ENCODE results near the gene CAD. TPM values are rescaled to one million over a fixed set of nuclear protein-coding genes. Genes with fewer than 3 reads are reported as not detected.
A peak's percentile ranks its signal among the peaks of the same experiment; 100 is the strongest.
"Not testable (repeated sequence)": the region's sequence is repeated elsewhere in the genome, so short reads cannot be mapped to it uniquely, and the experiment has no call there.

Gene CAD
- total RNA-seq, 1 donor from 2014 or later = 146 TPM

DNA sequence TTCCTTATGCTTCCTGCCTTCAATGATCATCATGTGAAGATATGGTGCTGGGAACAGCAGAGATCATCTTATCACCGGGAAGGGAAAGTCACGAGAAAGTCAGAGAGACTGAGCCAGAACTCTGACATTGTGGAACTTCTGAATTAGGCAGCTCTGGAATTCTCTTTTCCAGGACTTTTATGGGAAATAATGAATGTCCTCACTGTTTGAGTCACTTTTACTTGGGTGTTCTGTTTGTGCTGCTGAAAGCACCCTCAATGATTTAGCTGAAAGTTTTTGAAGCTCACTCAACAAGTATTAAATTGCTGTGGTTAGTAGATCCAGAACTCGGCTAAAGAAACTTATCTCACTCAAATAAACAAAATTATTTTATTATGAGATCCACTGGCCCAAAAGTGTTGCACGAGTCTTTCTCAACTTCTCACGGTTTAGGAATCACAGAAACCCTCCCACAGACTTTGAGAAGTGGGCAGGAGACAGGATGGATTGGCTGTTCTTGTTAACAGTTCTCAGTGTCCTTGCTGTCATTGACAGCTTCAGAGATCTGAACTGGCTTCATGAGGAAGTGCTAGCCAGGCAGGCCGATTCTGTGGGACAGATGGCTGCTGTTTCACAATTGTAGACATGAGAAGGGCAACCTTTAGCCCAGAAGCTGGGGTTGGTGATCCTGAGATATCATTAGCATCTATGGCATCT lies 31.7 kb upstream of the CAD start:
- intact Hi-C loops (cut with micrococcal nuclease) = no loop called here
- no peak for DNase-seq (ENCODE audit: low spot score)
- no peaks in the 10 kb centered on the region for H3K4me1 Mint-ChIP-seq (ENCODE audit: low read depth)

DNA sequence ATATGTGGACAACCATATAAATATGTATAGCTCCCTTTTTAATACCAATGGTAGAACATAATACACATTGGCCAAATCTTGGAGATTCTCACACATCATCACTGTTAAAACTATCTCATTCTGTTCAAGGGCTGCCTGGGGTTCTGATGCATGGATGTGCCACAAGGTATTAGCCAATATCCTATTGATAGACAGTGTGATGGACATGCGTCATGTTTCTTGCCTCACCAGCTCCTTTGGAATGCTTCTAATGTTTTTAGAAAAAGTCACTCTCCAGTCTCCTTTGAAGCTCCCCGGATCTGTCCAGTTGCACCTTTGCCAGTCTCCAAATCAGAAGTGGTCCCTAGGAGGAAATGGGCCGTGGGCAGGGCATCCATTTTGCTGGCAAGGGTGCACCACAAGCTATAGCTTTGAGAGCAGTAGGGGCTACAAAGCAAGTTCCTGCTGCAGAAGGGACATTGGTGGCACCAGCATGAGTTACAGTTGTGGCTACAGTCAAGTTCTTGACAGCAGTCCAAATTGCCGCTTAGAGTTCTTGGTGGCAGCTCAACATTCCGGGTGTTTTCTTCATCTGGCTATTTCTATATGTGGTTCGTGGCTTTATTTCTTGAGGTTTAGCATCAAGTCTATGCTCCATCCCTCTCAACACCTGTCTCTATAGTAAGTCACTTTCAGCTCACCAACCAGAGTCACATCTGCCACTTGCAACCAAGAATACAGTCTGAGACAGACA lies 30.4 kb upstream of the CAD start:
- Mint-ChIP-seq H3K4me1 (ENCODE audit: low read depth) (no peaks in the 10 kb centered on the region), H3K9me3 (no peaks in the 10 kb centered on the region), H3K36me3 (ENCODE audit: low read depth) (no peaks in the 10 kb centered on the region), H3K27me3 (ENCODE audit: low read depth) (peaks cover 22% of the 10 kb centered on the region), H3K4me3 (ENCODE audit: low read depth) (no peak overlapping the region), H3K27ac (no peak overlapping the region)
- intact Hi-C loops (cut with micrococcal nuclease) = no loop called here
- DNase-seq (ENCODE audit: low spot score) = no peak

More for the DNA sequence above, 31.7 kb upstream of the CAD start:
- Mint-ChIP-seq H3K4me3 (ENCODE audit: low read depth) (no peak overlapping the region), H3K36me3 (ENCODE audit: low read depth) (no peaks in the 10 kb centered on the region), H3K27ac (no peak overlapping the region), H3K27me3 (ENCODE audit: low read depth) (peaks cover 32% of the 10 kb centered on the region), H3K9me3 (no peaks in the 10 kb centered on the region)

DNA sequence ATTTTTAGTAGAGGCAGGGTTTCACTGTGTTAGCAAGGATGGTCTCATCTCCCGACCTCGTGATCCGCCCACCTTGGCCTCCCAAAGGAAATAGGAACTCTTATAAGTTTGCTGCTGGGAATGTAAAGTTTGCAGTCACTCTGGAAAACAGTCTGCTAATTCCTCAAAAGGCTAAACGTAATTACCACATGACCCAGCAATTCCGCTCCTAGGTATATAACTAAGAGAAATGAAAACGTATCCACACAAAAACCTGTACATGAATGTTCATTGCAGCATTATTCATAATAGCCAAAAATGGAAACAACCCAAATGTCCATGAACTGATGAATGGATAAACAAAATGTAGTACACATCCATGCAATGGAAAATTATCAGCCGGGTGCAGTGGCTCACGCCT lies 27.2 kb upstream of the CAD start:
- no peaks in the 10 kb centered on the region for H3K9me3 Mint-ChIP-seq
- no peaks in the 10 kb centered on the region for H3K4me1 Mint-ChIP-seq (ENCODE audit: low read depth)
- H3K36me3 Mint-ChIP-seq (ENCODE audit: low read depth) = no peaks in the 10 kb centered on the region
- intact Hi-C loops (cut with micrococcal nuclease) = loop anchor here (5.0 kb wide), 1 partner anchor 93 kb away; no protein-coding TSS in a partner anchor
- peaks cover 12% of the 10 kb centered on the region for H3K27me3 Mint-ChIP-seq (ENCODE audit: low read depth)
- H3K27ac Mint-ChIP-seq = no peak overlapping the region
- H3K4me3 Mint-ChIP-seq (ENCODE audit: low read depth) = no peak overlapping the region
- no peak for DNase-seq (ENCODE audit: low spot score)

DNA sequence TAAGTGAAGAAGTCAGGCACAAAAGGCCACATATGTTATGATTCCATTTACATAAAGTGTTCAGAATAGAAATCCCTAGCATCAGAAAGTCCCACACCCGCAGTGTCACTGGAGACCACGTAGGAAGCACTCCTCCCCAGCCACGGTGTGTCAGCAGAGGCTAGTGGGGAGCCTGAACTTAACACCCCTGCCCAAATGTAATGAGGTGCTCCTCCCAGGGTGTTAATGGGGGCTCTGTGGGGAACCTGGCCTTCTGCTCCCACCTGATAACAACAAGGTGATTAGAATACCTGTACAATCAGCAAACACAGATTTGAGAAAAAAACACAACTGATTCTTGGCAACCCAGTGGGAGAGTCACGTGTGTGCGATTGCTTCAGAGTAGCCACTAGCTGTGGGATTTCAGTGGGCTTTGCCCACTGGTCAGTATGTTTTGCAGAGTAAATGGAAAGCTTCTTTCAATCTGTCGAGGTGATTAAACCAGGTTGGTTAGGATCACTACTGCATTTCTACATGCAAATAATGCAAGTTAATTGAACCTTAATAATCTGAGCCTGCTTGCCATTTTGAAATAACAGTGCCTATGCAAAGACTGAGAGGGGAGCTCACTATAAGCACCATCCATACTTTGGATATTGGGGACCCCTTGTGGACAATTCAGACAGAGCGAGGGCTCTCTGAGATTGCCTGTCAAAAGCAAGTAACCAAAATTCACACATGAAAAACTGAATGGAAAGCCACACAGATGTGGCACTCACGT lies 25.9 kb upstream of the CAD start:
- no peaks in the 10 kb centered on the region for H3K36me3 Mint-ChIP-seq (ENCODE audit: low read depth)
- intact Hi-C loops (cut with micrococcal nuclease) = loop anchor here (5.0 kb wide), 1 partner anchor 94 kb away; no protein-coding TSS in a partner anchor
- H3K4me1 Mint-ChIP-seq (ENCODE audit: low read depth) = no peaks in the 10 kb centered on the region
- no peak overlapping the region for H3K27ac Mint-ChIP-seq
- H3K9me3 Mint-ChIP-seq = no peaks in the 10 kb centered on the region
- H3K4me3 Mint-ChIP-seq (ENCODE audit: low read depth) = no peak overlapping the region
- peaks cover 6% of the 10 kb centered on the region for H3K27me3 Mint-ChIP-seq (ENCODE audit: low read depth)
- peak; percentile 35 for DNase-seq (ENCODE audit: low spot score)

DNA sequence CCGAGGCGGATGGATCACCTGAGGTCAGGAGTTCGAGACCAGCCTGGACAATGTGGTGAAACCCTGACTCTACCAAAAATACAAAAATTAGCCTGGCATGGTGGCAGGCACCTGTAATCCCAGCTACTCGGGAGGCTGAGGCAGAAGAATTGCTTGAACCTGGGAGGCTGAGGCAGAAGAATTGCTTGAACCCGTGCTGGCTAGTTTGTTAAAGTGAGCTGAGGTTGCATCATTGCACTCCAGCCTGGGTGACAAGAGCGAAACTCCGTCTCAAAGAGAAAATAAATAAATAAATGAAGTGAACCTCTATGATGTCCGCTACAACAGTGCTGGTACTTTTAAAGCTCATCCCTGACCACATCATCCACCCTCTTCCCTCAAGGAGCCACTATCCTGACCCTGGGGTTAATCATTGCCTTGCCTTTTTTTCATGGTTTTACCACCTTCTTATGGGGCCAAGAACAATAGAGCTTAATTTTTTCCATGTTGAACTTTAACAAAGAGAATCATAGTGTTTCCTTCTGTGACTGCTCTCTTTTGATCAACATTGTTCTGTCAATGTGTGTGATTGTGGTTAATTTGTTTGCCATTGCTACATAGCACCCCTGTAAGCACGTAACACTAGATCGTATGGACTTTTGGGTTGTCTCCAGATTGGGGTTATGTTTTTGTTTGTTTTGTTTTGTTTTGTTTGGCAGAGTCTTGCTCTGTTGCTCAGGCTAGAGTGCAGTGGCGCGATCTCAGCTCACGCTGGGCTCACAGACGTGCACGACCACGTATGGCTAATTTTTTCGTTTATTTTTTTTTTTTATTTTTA lies 22.4 kb upstream of the CAD start:
- Mint-ChIP-seq H3K9me3 (no peaks in the 10 kb centered on the region), H3K36me3 (ENCODE audit: low read depth) (peaks cover 3% of the 10 kb centered on the region), H3K4me1 (ENCODE audit: low read depth) (no peaks in the 10 kb centered on the region), H3K4me3 (ENCODE audit: low read depth) (no peak overlapping the region), H3K27ac (no peak overlapping the region), H3K27me3 (ENCODE audit: low read depth) (peaks cover 2% of the 10 kb centered on the region)
- intact Hi-C loops (cut with micrococcal nuclease) = loop anchor here (5.0 kb wide), 1 partner anchor 97 kb away; no protein-coding TSS in a partner anchor
- DNase-seq (ENCODE audit: low spot score) = no peak

DNA sequence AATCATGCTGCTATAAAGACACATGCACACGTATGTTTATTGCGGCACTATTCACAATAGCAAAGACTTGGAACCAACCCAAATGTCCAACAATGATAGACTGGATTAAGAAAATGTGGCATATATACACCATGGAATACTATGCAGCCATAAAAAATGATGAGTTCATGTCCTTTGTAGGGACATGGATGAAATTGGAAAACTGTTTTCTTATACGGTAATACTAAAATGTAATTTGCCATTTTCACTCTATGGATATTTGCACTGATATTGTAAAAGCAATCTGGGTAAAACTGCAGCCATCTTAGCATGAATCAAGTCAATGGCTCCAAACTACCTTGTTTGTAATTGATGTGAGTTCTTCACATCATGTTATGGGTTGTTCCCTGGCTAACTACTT lies 21.4 kb upstream of the CAD start:
- H3K27me3 Mint-ChIP-seq (ENCODE audit: low read depth); H3K36me3 Mint-ChIP-seq (ENCODE audit: low read depth); H3K27ac Mint-ChIP-seq; H3K4me3 Mint-ChIP-seq (ENCODE audit: low read depth); H3K4me1 Mint-ChIP-seq (ENCODE audit: low read depth); H3K9me3 Mint-ChIP-seq; intact Hi-C loops (cut with micrococcal nuclease); DNase-seq (ENCODE audit: low spot score): not testable (repeated sequence)

DNA sequence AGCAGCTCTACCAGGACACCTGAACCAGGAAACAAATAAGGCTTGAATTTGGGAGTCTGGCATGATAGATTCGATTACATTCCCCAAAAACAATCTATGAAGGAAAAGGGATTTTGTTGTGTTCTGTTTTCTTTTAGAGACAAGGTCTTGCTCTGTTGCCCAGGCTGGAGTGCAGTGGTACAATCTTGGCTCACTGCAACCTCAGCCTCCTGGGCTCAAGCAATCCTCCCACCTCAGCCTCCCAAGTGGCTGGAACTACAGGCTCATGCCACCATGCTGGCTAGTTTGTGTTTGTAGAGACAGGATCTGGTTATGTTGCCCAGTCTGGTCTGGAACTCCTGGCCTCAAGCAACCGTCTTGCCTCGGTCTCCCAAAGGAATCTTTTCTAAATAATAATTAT lies 19.1 kb upstream of the CAD start:
- DNase-seq (ENCODE audit: low spot score); intact Hi-C loops (cut with micrococcal nuclease); H3K9me3 Mint-ChIP-seq; H3K27ac Mint-ChIP-seq; H3K4me3 Mint-ChIP-seq (ENCODE audit: low read depth); H3K27me3 Mint-ChIP-seq (ENCODE audit: low read depth); H3K4me1 Mint-ChIP-seq (ENCODE audit: low read depth): not testable (repeated sequence)
- H3K36me3 Mint-ChIP-seq (ENCODE audit: low read depth) = peaks cover 19% of the 10 kb centered on the region

DNA sequence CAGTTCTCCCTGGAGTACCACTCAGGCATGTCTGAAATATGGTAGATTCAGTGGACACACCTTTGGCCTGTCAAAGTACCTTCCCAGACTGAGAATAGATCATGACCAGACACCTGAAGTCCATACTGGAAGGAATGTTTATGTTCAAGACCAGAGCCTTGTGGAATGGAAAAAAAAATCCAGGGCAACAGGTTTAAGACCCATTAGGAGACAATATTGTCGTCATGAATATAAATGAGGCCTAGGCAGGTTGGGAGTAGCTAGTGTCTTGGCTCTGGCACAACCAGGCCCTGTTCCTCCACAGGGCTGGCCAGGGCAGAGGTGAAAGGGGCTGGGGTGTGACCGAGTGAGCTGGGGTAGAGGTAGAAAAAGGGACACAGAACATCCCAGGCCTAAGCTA lies 18.5 kb upstream of the CAD start:
- DNase-seq (ENCODE audit: low spot score) = no peak
- Mint-ChIP-seq H3K9me3 (no peaks in the 10 kb centered on the region), H3K4me1 (ENCODE audit: low read depth) (peaks cover 6% of the 10 kb centered on the region), H3K4me3 (ENCODE audit: low read depth) (no peak overlapping the region), H3K27me3 (ENCODE audit: low read depth) (no peaks in the 10 kb centered on the region), H3K27ac (no peak overlapping the region), H3K36me3 (ENCODE audit: low read depth) (peaks cover 24% of the 10 kb centered on the region)
- intact Hi-C loops (cut with micrococcal nuclease) = no loop called here

DNA sequence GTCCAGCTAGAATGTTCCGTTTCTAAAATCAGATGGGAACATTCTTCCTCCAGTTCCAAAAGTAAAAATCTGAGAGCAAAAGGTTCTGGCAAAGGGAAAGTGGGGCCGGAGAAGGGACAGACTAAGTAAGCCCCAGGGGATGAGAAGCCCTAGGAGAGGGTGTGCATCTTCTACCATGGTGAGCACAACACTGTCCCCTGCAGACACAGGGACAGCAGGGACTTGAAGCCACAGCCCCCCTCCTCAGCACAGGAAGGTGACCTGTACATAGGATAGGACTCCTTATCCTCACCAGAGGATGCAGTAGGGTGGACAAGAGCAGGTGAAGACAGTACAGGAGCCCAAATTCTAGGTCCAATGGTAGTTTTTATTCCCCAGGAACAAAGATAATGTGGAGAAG lies 17.9 kb upstream of the CAD start:
- Mint-ChIP-seq H3K9me3 (no peaks in the 10 kb centered on the region), H3K4me3 (ENCODE audit: low read depth) (no peak overlapping the region), H3K36me3 (ENCODE audit: low read depth) (peaks cover 25% of the 10 kb centered on the region), H3K4me1 (ENCODE audit: low read depth) (peaks cover 6% of the 10 kb centered on the region), H3K27me3 (ENCODE audit: low read depth) (no peaks in the 10 kb centered on the region), H3K27ac (no peak overlapping the region)
- intact Hi-C loops (cut with micrococcal nuclease) = no loop called here
- DNase-seq (ENCODE audit: low spot score) = no peak

DNA sequence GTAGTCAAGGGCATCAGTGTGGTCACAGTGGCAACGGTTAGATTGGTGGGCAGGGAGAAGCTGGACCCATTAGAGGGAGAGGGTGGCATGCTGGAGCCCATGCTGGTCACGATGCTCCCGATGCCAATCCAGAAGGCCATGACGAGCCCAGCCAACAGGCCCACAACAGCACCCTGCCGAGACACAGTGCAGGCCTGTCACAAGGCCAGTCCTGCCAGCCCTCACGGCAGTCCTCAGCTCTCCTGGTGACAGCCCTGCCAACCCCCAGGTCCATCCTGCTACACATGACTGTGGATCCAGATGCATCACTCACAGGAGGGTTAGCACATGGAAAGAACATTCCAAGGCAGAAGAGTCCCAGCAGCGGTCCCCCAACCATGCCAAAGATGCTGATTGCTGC lies 15.5 kb upstream of the CAD start:
- Mint-ChIP-seq H3K27me3 (ENCODE audit: low read depth) (no peaks in the 10 kb centered on the region), H3K36me3 (ENCODE audit: low read depth) (peaks cover 47% of the 10 kb centered on the region), H3K9me3 (no peaks in the 10 kb centered on the region), H3K27ac (no peak overlapping the region), H3K4me3 (ENCODE audit: low read depth) (no peak overlapping the region), H3K4me1 (ENCODE audit: low read depth) (peaks cover 6% of the 10 kb centered on the region)
- no peak for DNase-seq (ENCODE audit: low spot score)
- intact Hi-C loops (cut with micrococcal nuclease) = no loop called here

DNA sequence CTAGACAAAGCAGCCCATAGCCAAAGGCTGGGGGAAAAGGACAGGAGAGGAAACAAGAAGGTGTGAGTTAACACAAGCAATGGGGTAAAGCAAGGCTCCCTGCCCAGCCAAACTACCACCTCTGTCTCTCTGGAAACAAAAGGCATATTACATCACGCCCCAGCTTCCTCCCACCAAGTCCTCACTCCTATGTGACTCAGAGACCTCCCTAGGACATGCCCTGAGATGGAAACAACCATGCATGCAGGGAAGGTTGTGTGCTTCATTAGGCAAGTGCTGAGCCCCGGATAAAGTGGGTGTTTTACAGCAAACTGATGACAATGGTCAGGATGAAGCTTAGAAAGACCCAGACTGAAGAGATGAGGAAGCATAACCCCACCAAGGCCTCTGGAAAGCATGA lies 14.3 kb upstream of the CAD start:
- H3K4me3 Mint-ChIP-seq (ENCODE audit: low read depth) = no peak overlapping the region
- no peaks in the 10 kb centered on the region for H3K27me3 Mint-ChIP-seq (ENCODE audit: low read depth)
- peaks cover 54% of the 10 kb centered on the region for H3K36me3 Mint-ChIP-seq (ENCODE audit: low read depth)
- DNase-seq (ENCODE audit: low spot score) = no peak
- intact Hi-C loops (cut with micrococcal nuclease) = no loop called here
- peaks cover 6% of the 10 kb centered on the region for H3K4me1 Mint-ChIP-seq (ENCODE audit: low read depth)
- peak overlapping the region; percentile 13 for H3K27ac Mint-ChIP-seq
- H3K9me3 Mint-ChIP-seq = no peaks in the 10 kb centered on the region

DNA sequence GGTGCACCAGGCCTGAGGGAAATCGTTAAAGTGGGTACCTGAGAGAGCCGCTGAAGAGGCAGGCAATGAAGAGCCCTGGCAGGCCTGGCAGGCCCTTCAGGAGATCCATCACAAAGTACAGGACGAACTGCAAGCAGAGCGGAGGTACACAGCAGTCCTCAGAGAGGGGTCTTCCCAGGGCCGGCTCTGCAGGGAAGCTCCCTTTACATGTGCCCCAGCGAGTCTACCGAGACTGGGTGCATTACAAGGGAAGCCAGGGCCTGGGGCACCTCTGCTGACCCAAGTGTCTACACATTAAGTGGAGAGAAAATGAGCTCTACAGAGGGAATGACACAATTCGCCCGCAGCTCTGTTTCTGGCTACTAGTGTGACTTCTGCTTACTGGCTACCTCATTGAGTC lies 13.4 kb upstream of the CAD start:
- H3K27ac Mint-ChIP-seq = no peak overlapping the region
- peaks cover 6% of the 10 kb centered on the region for H3K4me1 Mint-ChIP-seq (ENCODE audit: low read depth)
- peaks cover 60% of the 10 kb centered on the region for H3K36me3 Mint-ChIP-seq (ENCODE audit: low read depth)
- H3K9me3 Mint-ChIP-seq = no peaks in the 10 kb centered on the region
- no peak for DNase-seq (ENCODE audit: low spot score)
- intact Hi-C loops (cut with micrococcal nuclease) = no loop called here
- H3K4me3 Mint-ChIP-seq (ENCODE audit: low read depth) = no peak overlapping the region
- no peaks in the 10 kb centered on the region for H3K27me3 Mint-ChIP-seq (ENCODE audit: low read depth)
